Measurements from ENCODE around the gene SLC43A2.

Gene SLC43A2

GRCh38 chr17:1634841-1635650 lies 6.4 kb upstream of the SLC43A2 start (continued):
- no peak for TF ChIP-seq ZFP37 (tag by site-specific recombination; IDR thresholded peaks at IDR 0.05)
- TF ChIP-seq ZNF146 (tag by site-specific recombination; IDR thresholded peaks at IDR 0.05), result no peak
- no peak for TF ChIP-seq ZNF302 (tag by site-specific recombination; IDR thresholded peaks at IDR 0.05; ENCODE audit: low read depth)
- no peak for TF ChIP-seq ZNF138 (tag by site-specific recombination; IDR thresholded peaks at IDR 0.05; ENCODE audit: borderline replicate concordance)
- no peak for TF ChIP-seq PBX3 (CRISPR knock-in tag; IDR thresholded peaks at IDR 0.05)
- TF ChIP-seq ZNF830 (tag by site-specific recombination; IDR thresholded peaks at IDR 0.05; ENCODE audit: low read depth), result no peak
- no peak for TF ChIP-seq ZNF19 (tag by site-specific recombination; IDR thresholded peaks at IDR 0.05; ENCODE audit: low read depth)

- no peaks in the 10 kb centered on the region; the same call in 1 of the 2 replicates for H3K4me1 ChIP-seq (ENCODE audit: control insufficient read depth, insufficient read depth, low read length)
- CTCF ChIA-PET, result interaction anchor here (0.6 to 2.8 kb wide), 20 partner anchors 7 to 372 kb away, joined by 3 to 44 read pairs (median 6); partner anchors contain the start of genes RILP and SCARF1
- H3K4me3 ChIP-seq (ENCODE audit: low read depth, low read length), result no peak overlapping the region
- no peaks in the 10 kb centered on the region for H3K36me3 ChIP-seq (ENCODE audit: control insufficient read depth in 2 of 2, insufficient read depth in 1 of 2, low read length in 2 of 2)
- POLR2A ChIA-PET, result interaction anchor here (0.6 to 3.2 kb wide), 8 partner anchors 9 to 126 kb away, joined by 3 to 20 read pairs (median 4); partner anchors contain the start of gene INPP5K
- no peaks in the 10 kb centered on the region for H3K9me3 ChIP-seq (ENCODE audit: control insufficient read depth, insufficient read depth, low read depth, low read length)
- H3K27ac ChIP-seq (ENCODE audit: extremely low read depth, low read depth, low read length), result no peak overlapping the region
- no peak for TF ChIP-seq ZSCAN23 (tag by site-specific recombination; IDR thresholded peaks at IDR 0.05)
- TF ChIP-seq ZSCAN5A (tag by site-specific recombination; IDR thresholded peaks at IDR 0.05), result no peak
- no peak for TF ChIP-seq ZBTB7A (tag by site-specific recombination; IDR thresholded peaks at IDR 0.05; ENCODE audit: low read depth)
- TF ChIP-seq ZSCAN30 (tag by site-specific recombination; IDR thresholded peaks at IDR 0.05), result no peak
- TF ChIP-seq ZNF639 (tag by site-specific recombination; IDR thresholded peaks at IDR 0.05), result no peak
- no peak for TF ChIP-seq SETDB1 (IDR thresholded peaks at IDR 0.05; ENCODE audit: insufficient read length, low read length)
- no peak for TF ChIP-seq ZNF416 (tag by site-specific recombination; IDR thresholded peaks at IDR 0.05)
- TF ChIP-seq ZSCAN4 (tag by site-specific recombination; IDR thresholded peaks at IDR 0.05), result no peak
- no peak for TF ChIP-seq AEBP2 (tag by site-specific recombination; IDR thresholded peaks at IDR 0.05; ENCODE audit: borderline replicate concordance)
- no peak for TF ChIP-seq ZNF76 (tag by site-specific recombination; IDR thresholded peaks at IDR 0.05; ENCODE audit: borderline replicate concordance, low read depth)
- no peak for TF ChIP-seq PATZ1 (tag by site-specific recombination; IDR thresholded peaks at IDR 0.05)
- no peak for TF ChIP-seq ZNF19 (tag by site-specific recombination; IDR thresholded peaks at IDR 0.05; ENCODE audit: low read depth)
- no peak for TF ChIP-seq REST (tag by site-specific recombination; IDR thresholded peaks at IDR 0.05)
- TF ChIP-seq BCL11A (tag by site-specific recombination; IDR thresholded peaks at IDR 0.05; ENCODE audit: low read depth), result no peak
- 0 out of 2 replicates have a peak, but pooled peaks have one; percentile 22 for TF ChIP-seq ZFP37 (tag by site-specific recombination; IDR thresholded peaks at IDR 0.05)
- TF ChIP-seq ZFP3 (tag by site-specific recombination; IDR thresholded peaks at IDR 0.05; ENCODE audit: low read depth), result no peak
- TF ChIP-seq ZNF830 (tag by site-specific recombination; IDR thresholded peaks at IDR 0.05; ENCODE audit: low read depth), result no peak
- TF ChIP-seq ZNF600 (tag by site-specific recombination; IDR thresholded peaks at IDR 0.05), result no peak
Measured at GRCh38 chr17:1630662-1631061, 2.0 kb upstream of the SLC43A2 start.
